Raji (cell line): ENCODE data around the gene TTC14.

ENCODE experiments used
- POLR2A ChIP-seq: IDR thresholded peaks from 2 replicates; pipeline ENCODE4 v1.6.1; 2011; ENCODE audit warnings: low read depth, low read length, control low read depth; ENCODE audit not compliant: insufficient read depth

Gene TTC14

GRCh38 chr3:180601688-180602666, at the start of gene TTC14:
TSS of gene TTC14 (plus strand) at chr3:180602163. CDS start at chr3:180602262, 99 bp downstream.
- TF ChIP-seq POLR2A: peak; percentile 93

GRCh38 chr3:180563406-180563805, 38.6 kb upstream of the TTC14 start:
- TF ChIP-seq POLR2A: no peak

- no peak for TF ChIP-seq POLR2A
Observed at GRCh38 chr3:180564676-180565075, 37.3 kb upstream of the TTC14 start.

GRCh38 chr3:180570238-180570637, 31.7 kb upstream of the TTC14 start:
- TF ChIP-seq POLR2A: no peak

GRCh38 chr3:180571831-180572598, 29.9 kb upstream of the TTC14 start:
- TF ChIP-seq POLR2A: no peak

- TF ChIP-seq POLR2A: no peak
Observed at GRCh38 chr3:180575571-180575970, 26.4 kb upstream of the TTC14 start.

- TF ChIP-seq POLR2A: no peak
Observed at GRCh38 chr3:180580934-180581333, 21.0 kb upstream of the TTC14 start.

- TF ChIP-seq POLR2A: no peak
Observed at GRCh38 chr3:180590396-180590795, 11.6 kb upstream of the TTC14 start.

- no peak for TF ChIP-seq POLR2A
Observed at GRCh38 chr3:180594631-180595558, 7.1 kb upstream of the TTC14 start.

GRCh38 chr3:180595559-180595935, 6.4 kb upstream of the TTC14 start:
- no peak for TF ChIP-seq POLR2A

- no peak for TF ChIP-seq POLR2A
Observed at GRCh38 chr3:180600473-180600872, 1.5 kb upstream of the TTC14 start.

- TF ChIP-seq POLR2A: no peak
Observed at GRCh38 chr3:180611006-180611405, 9.0 kb downstream of the TTC14 start.

GRCh38 chr3:180612364-180612763, 10.4 kb downstream of the TTC14 start:
- no peak for TF ChIP-seq POLR2A

GRCh38 chr3:180615954-180616353, 14.0 kb downstream of the TTC14 start:
- no peak for TF ChIP-seq POLR2A

- no peak for TF ChIP-seq POLR2A
Observed at GRCh38 chr3:180617049-180617448, 15.1 kb downstream of the TTC14 start.
